HEK293T (cell line): Measurements from ENCODE around the gene FHIP1B.

Experiments used
- ARNT ChIP-seq: fragments of 450-650 bp; IDR thresholded peaks from 2 replicates; pipeline ENCODE4 v1.6.1; 2017; ENCODE audit warnings: mild to moderate bottlenecking
- BHLHE40 ChIP-seq: fragments of 450-650 bp; IDR thresholded peaks from 2 replicates; pipeline ENCODE4 v1.6.1; 2016; ENCODE audit warnings: mild to moderate bottlenecking, moderate library complexity, borderline replicate concordance
- ELF4 ChIP-seq: fragments of 450-650 bp; IDR thresholded peaks from 2 replicates; pipeline ENCODE4 v1.6.1; 2017; ENCODE audit warnings: antibody characterized with exemption
- FOXA1 ChIP-seq: fragments of 450-650 bp; IDR thresholded peaks from 2 replicates; pipeline ENCODE4 v1.6.1; 2016; ENCODE audit warnings: mild to moderate bottlenecking
- FOXK2 ChIP-seq: fragments of 450-650 bp; IDR thresholded peaks from 2 replicates; pipeline ENCODE4 v1.6.1; 2016; ENCODE audit warnings: mild to moderate bottlenecking
- FOXM1 ChIP-seq: fragments of 450-650 bp; IDR thresholded peaks from 2 replicates; pipeline ENCODE4 v1.6.1; 2017; ENCODE audit warnings: mild to moderate bottlenecking, borderline replicate concordance
- HDGF ChIP-seq: fragments of 450-650 bp; IDR thresholded peaks from 2 replicates; pipeline ENCODE4 v1.6.1; 2017; ENCODE audit warnings: antibody characterized with exemption, borderline replicate concordance
- L3MBTL2 ChIP-seq: fragments of 450-650 bp; conservative IDR thresholded peaks from 2 replicates; pipeline ENCODE4 v1.6.1; 2016; ENCODE audit warnings: mild to moderate bottlenecking
- LEF1 ChIP-seq: fragments of 450-650 bp; IDR thresholded peaks from 2 replicates; pipeline ENCODE4 v1.6.1; 2017; ENCODE audit warnings: mild to moderate bottlenecking, borderline replicate concordance
- NFRKB ChIP-seq: fragments of 450-650 bp; IDR thresholded peaks from 2 replicates; pipeline ENCODE4 v1.6.1; 2016; ENCODE audit warnings: mild to moderate bottlenecking, moderate library complexity
- PKNOX1 ChIP-seq: fragments of 450-650 bp; IDR thresholded peaks from 2 replicates; pipeline ENCODE4 v1.6.1; 2016
- SP1 ChIP-seq: fragments of 450-650 bp; IDR thresholded peaks from 2 replicates; pipeline ENCODE4 v1.6.1; 2017
- SUZ12 ChIP-seq: fragments of 450-650 bp; IDR thresholded peaks from 2 replicates; pipeline ENCODE4 v1.6.1; 2016; ENCODE audit warnings: mild to moderate bottlenecking
- TARDBP ChIP-seq: fragments of 450-650 bp; IDR thresholded peaks from 2 replicates; pipeline ENCODE4 v1.6.1; 2016

GRCh38 chr11:6223854-6224253 is 10.6 kb downstream of the FHIP1B start:
- TF ChIP-seq FOXK2, result no peak
- TF ChIP-seq FOXA1, result no peak
- no peak for TF ChIP-seq SP1
- TF ChIP-seq TARDBP, result no peak
- TF ChIP-seq NFRKB, result no peak
- TF ChIP-seq ARNT, result no peak
- TF ChIP-seq SUZ12, result no peak
- TF ChIP-seq BHLHE40, result no peak
- no peak for TF ChIP-seq FOXM1
- TF ChIP-seq PKNOX1, result no peak
- no peak for TF ChIP-seq LEF1
- no peak for TF ChIP-seq L3MBTL2
- no peak for TF ChIP-seq ELF4
- no peak for TF ChIP-seq HDGF
